Measurements from ENCODE around the gene KANSL1.

KANSL1 gene

GRCh38 chr17:45983614-45984310 lies 209.5 kb downstream of the KANSL1 start:
- Histone ChIP-seq H3K27ac (ENCODE audit: poor library complexity, severe bottlenecking) (no peak overlapping the region), H3K4me1 (ENCODE audit: insufficient read depth, poor library complexity, severe bottlenecking) (no peaks in the 10 kb centered on the region), H3K4me3 (ENCODE audit: severe bottlenecking) (no peak overlapping the region), H3K9me3 (ENCODE audit: severe bottlenecking) (no peaks in the 10 kb centered on the region), H3K36me3 (ENCODE audit: low read depth) (no peaks in the 10 kb centered on the region), H3K27me3 (ENCODE audit: insufficient read depth, poor library complexity, severe bottlenecking) (no peaks in the 10 kb centered on the region)
- no peak for ATAC-seq (ENCODE audit: low read depth)
- no peak for TF ChIP-seq CTCF (IDR thresholded peaks at IDR 0.05; ENCODE audit: poor library complexity, severe bottlenecking)
- DNase-seq (ENCODE audit: low spot score), result no peak

GRCh38 chr17:45982791-45983613 lies 210.2 kb downstream of the KANSL1 start:
- H3K27ac ChIP-seq (ENCODE audit: poor library complexity, severe bottlenecking), result no peak overlapping the region
- H3K36me3 ChIP-seq (ENCODE audit: low read depth), result no peaks in the 10 kb centered on the region
- ATAC-seq (ENCODE audit: low read depth), result no peak
- no peaks in the 10 kb centered on the region for H3K9me3 ChIP-seq (ENCODE audit: severe bottlenecking)
- no peaks in the 10 kb centered on the region for H3K27me3 ChIP-seq (ENCODE audit: insufficient read depth, poor library complexity, severe bottlenecking)
- no peaks in the 10 kb centered on the region for H3K4me1 ChIP-seq (ENCODE audit: insufficient read depth, poor library complexity, severe bottlenecking)
- H3K4me3 ChIP-seq (ENCODE audit: severe bottlenecking), result no peak overlapping the region
- TF ChIP-seq CTCF (IDR thresholded peaks at IDR 0.05; ENCODE audit: poor library complexity, severe bottlenecking), result no peak
- DNase-seq (ENCODE audit: low spot score), result no peak

GRCh38 chr17:45981306-45981705 lies 211.9 kb downstream of the KANSL1 start:
- Histone ChIP-seq H3K4me1 (ENCODE audit: insufficient read depth, poor library complexity, severe bottlenecking) (no peaks in the 10 kb centered on the region), H3K4me3 (ENCODE audit: severe bottlenecking) (no peak overlapping the region), H3K27ac (ENCODE audit: poor library complexity, severe bottlenecking) (no peak overlapping the region), H3K9me3 (ENCODE audit: severe bottlenecking) (no peaks in the 10 kb centered on the region), H3K36me3 (ENCODE audit: low read depth) (no peaks in the 10 kb centered on the region), H3K27me3 (ENCODE audit: insufficient read depth, poor library complexity, severe bottlenecking) (no peaks in the 10 kb centered on the region)
- DNase-seq (ENCODE audit: low spot score) (no peak), ATAC-seq (ENCODE audit: low read depth) (no peak)
- TF ChIP-seq CTCF (IDR thresholded peaks at IDR 0.05; ENCODE audit: poor library complexity, severe bottlenecking), result no peak

GRCh38 chr17:45980855-45981254 lies 212.4 kb downstream of the KANSL1 start:
- H3K36me3 ChIP-seq (ENCODE audit: low read depth), result no peaks in the 10 kb centered on the region
- no peak for ATAC-seq (ENCODE audit: low read depth)
- no peaks in the 10 kb centered on the region for H3K27me3 ChIP-seq (ENCODE audit: insufficient read depth, poor library complexity, severe bottlenecking)
- no peak for DNase-seq (ENCODE audit: low spot score)
- no peaks in the 10 kb centered on the region for H3K9me3 ChIP-seq (ENCODE audit: severe bottlenecking)
- no peak for TF ChIP-seq CTCF (IDR thresholded peaks at IDR 0.05; ENCODE audit: poor library complexity, severe bottlenecking)
- H3K4me3 ChIP-seq (ENCODE audit: severe bottlenecking), result no peak overlapping the region
- no peaks in the 10 kb centered on the region for H3K4me1 ChIP-seq (ENCODE audit: insufficient read depth, poor library complexity, severe bottlenecking)
- H3K27ac ChIP-seq (ENCODE audit: poor library complexity, severe bottlenecking), result no peak overlapping the region

All from RWPE2 (cell line).